H9 (cell line): ENCODE data around the gene TMEM233. TPM values are rescaled to one million over a fixed set of nuclear protein-coding genes. Genes with fewer than 3 reads are reported as not detected.

Experiments used
- DNase-seq: peaks from one replicate; pipeline ENCODE4 v3.0.0-alpha.2; 2017
- H2AFZ ChIP-seq: one replicate; pipeline ENCODE4 v1.6.1; 2013; ENCODE audit warnings: mild to moderate bottlenecking, low read length, control low read depth, moderate library complexity
- H2AK5ac ChIP-seq: 2 replicates; pipeline ENCODE4 v1.6.1; 2013; ENCODE audit warnings: low read length, control low read depth, mixed read lengths; ENCODE audit not compliant: insufficient read length
- H2BK120ac ChIP-seq: one replicate; pipeline ENCODE4 v1.6.1; 2013; ENCODE audit warnings: low read depth, mild to moderate bottlenecking, low read length, control low read depth, inconsistent platforms; ENCODE audit not compliant: poor library complexity, severe bottlenecking
- H2BK12ac ChIP-seq: 2 replicates; pipeline ENCODE4 v1.6.1; 2013; ENCODE audit warnings: low read length, control low read depth, mixed read lengths, low read depth; ENCODE audit not compliant: insufficient read length
- H2BK15ac ChIP-seq: 2 replicates; pipeline ENCODE4 v1.6.1; 2013; ENCODE audit warnings: low read depth, low read length, control low read depth
- H2BK20ac ChIP-seq: one replicate; pipeline ENCODE4 v1.6.1; 2013; ENCODE audit warnings: low read depth, mild to moderate bottlenecking, low read length, control low read depth, inconsistent platforms; ENCODE audit not compliant: poor library complexity, severe bottlenecking
- H2BK5ac ChIP-seq: 2 replicates; pipeline ENCODE4 v1.6.1; 2013; ENCODE audit warnings: low read length, control low read depth, mixed read lengths; ENCODE audit not compliant: insufficient read length
- H3K14ac ChIP-seq: 2 replicates; pipeline ENCODE4 v1.6.1; 2013; ENCODE audit warnings: low read length, control low read depth; ENCODE audit not compliant: insufficient read depth
- H3K18ac ChIP-seq: 2 replicates; pipeline ENCODE4 v1.6.1; 2013; ENCODE audit warnings: low read depth, mild to moderate bottlenecking, mixed read lengths, low read length, control low read depth; ENCODE audit not compliant: insufficient read length
- H3K23ac ChIP-seq: 2 replicates; pipeline ENCODE4 v1.6.1; 2013; ENCODE audit warnings: low read length, control low read depth, mixed read lengths, low read depth; ENCODE audit not compliant: insufficient read length
- H3K23me2 ChIP-seq: 2 replicates; pipeline ENCODE4 v1.6.1; 2013; ENCODE audit warnings: low read depth, mild to moderate bottlenecking, mixed read lengths, low read length, control low read depth; ENCODE audit not compliant: insufficient read length, poor library complexity, severe bottlenecking
- H3K27ac ChIP-seq: 2 replicates; pipeline ENCODE4 v1.5.1; 2013; ENCODE audit warnings: low read length, control low read depth, mixed read lengths, low read depth; ENCODE audit not compliant: insufficient read length
- H3K27me3 ChIP-seq: 2 replicates; pipeline ENCODE4 v1.6.1; 2013; ENCODE audit warnings: low read length, control low read depth, inconsistent platforms; ENCODE audit not compliant: insufficient read depth
- H3K4ac ChIP-seq: 2 replicates; pipeline ENCODE4 v1.6.1; 2013; ENCODE audit warnings: low read depth, mild to moderate bottlenecking, control low read depth, inconsistent platforms, low read length, moderate library complexity
- H3K4me1 ChIP-seq: 2 replicates; pipeline ENCODE4 v1.6.1; 2013; ENCODE audit warnings: low read length, control low read depth, inconsistent platforms; ENCODE audit not compliant: insufficient read depth
- H3K4me2 ChIP-seq: 2 replicates; pipeline ENCODE4 v1.6.1; 2013; ENCODE audit warnings: low read length, control low read depth, mixed read lengths; ENCODE audit not compliant: insufficient read length, insufficient read depth
- H3K56ac ChIP-seq: 2 replicates; pipeline ENCODE4 v1.6.1; 2013; ENCODE audit warnings: low read depth, mild to moderate bottlenecking, mixed read lengths, low read length, control low read depth; ENCODE audit not compliant: insufficient read length
- H3K79me1 ChIP-seq: 2 replicates; pipeline ENCODE4 v1.6.1; 2013; ENCODE audit warnings: low read depth, mild to moderate bottlenecking, moderate library complexity, low read length, control low read depth, inconsistent platforms; ENCODE audit not compliant: insufficient read depth, poor library complexity, severe bottlenecking
- H3K79me2 ChIP-seq: 2 replicates; pipeline ENCODE4 v1.6.1; 2013; ENCODE audit warnings: low read length, control low read depth, inconsistent platforms; ENCODE audit not compliant: insufficient read depth
- H3K9ac ChIP-seq: 2 replicates; pipeline ENCODE4 v1.6.1; 2013; ENCODE audit warnings: low read length, control low read depth, mixed read lengths; ENCODE audit not compliant: insufficient read length; ENCODE audit errors: extremely low read depth
- H3K9me3 ChIP-seq: one replicate; pipeline ENCODE4 v1.6.1; 2013; ENCODE audit warnings: low read depth, low read length, inconsistent platforms; ENCODE audit not compliant: control insufficient read depth
- H3T11ph ChIP-seq: one replicate; pipeline ENCODE4 v1.6.1; 2013; ENCODE audit warnings: mild to moderate bottlenecking, low read length, control low read depth, inconsistent platforms
- H4K20me1 ChIP-seq: one replicate; pipeline ENCODE4 v1.6.1; 2013; ENCODE audit not compliant: control insufficient read depth, insufficient read length, insufficient read depth
- H4K5ac ChIP-seq: 2 replicates; pipeline ENCODE4 v1.6.1; 2013; ENCODE audit warnings: low read depth, mild to moderate bottlenecking, mixed read lengths, low read length, control low read depth; ENCODE audit not compliant: insufficient read length
- H4K8ac ChIP-seq: replicated peaks from 2 replicates; pipeline ENCODE4 v1.6.1; 2013; ENCODE audit warnings: low read length, control low read depth, mixed read lengths, low read depth; ENCODE audit not compliant: insufficient read length
- H4K91ac ChIP-seq: 2 replicates; pipeline ENCODE4 v1.6.1; 2013; ENCODE audit warnings: low read depth, mild to moderate bottlenecking, moderate library complexity, mixed read lengths, low read length, control low read depth; ENCODE audit not compliant: insufficient read length
- H3K27ac Mint-ChIP-seq, 3 experiments: 2 replicates in 2 of 3; 3 replicates in 1 of 3; pipeline ENCODE4 v1.8.0; 2020 to 2021; ENCODE audit warnings: mixed read lengths in 3 of 3, mild to moderate bottlenecking in 1 of 3, moderate library complexity in 1 of 3
- H3K27me3 Mint-ChIP-seq: 2 replicates; pipeline ENCODE4 v1.8.0; 2021; ENCODE audit warnings: low read depth, mild to moderate bottlenecking, moderate library complexity, mixed read lengths
- H3K36me3 Mint-ChIP-seq, 3 experiments: 2 replicates in 2 of 3; 3 replicates in 1 of 3; pipeline ENCODE4 v1.8.0; 2020 to 2021; ENCODE audit warnings: low read depth in 3 of 3, mixed read lengths in 3 of 3; ENCODE audit not compliant: insufficient read depth in 1 of 3
- H3K4me1 Mint-ChIP-seq, 2 experiments: 2 replicates each; pipeline ENCODE4 v1.8.0; 2020; ENCODE audit warnings: mixed read lengths in 2 of 2
- H3K4me3 Mint-ChIP-seq, 2 experiments: 2 replicates in 1 of 2; 3 replicates in 1 of 2; pipeline ENCODE4 v1.8.0; 2020 to 2021; ENCODE audit warnings: mild to moderate bottlenecking in 2 of 2, mixed read lengths in 2 of 2, moderate library complexity in 1 of 2
- H3K9me3 Mint-ChIP-seq, 2 experiments: 2 replicates in 1 of 2; 3 replicates in 1 of 2; pipeline ENCODE4 v1.8.0; 2020; ENCODE audit warnings: mild to moderate bottlenecking in 2 of 2, mixed read lengths in 2 of 2, moderate library complexity in 1 of 2
- WGBS: extraction: QIAGEN DNeasy Blood & Tissue Kit; methylation state at CpG from one replicate; pipeline ENCODE4 v1.1.7; 2013; ENCODE audit warnings: missing lambda C conversion rate, low lambda C conversion rate, mixed read lengths; ENCODE audit not compliant: insufficient read length; ENCODE audit errors: extremely low coverage; 5-methylcytosine and 5-hydroxymethylcytosine counted together
- total RNA-seq: library from RNA; stranded (reverse); gene quantifications from 2 replicates; pipeline ENCODE4 v1.2.1, GENCODE V29; 2021
- TF ChIP-seq, protein P1 (sequence below): fragments of 200-600 bp; sonication (generic); conservative IDR thresholded peaks from 3 replicates; pipeline ENCODE4 v1.8.0; 2021; ENCODE audit warnings: antibody characterized with exemption, mild to moderate bottlenecking

Gene TMEM233
- total RNA-seq, 1 experiment from 2014 or later = not detected

DNA sequence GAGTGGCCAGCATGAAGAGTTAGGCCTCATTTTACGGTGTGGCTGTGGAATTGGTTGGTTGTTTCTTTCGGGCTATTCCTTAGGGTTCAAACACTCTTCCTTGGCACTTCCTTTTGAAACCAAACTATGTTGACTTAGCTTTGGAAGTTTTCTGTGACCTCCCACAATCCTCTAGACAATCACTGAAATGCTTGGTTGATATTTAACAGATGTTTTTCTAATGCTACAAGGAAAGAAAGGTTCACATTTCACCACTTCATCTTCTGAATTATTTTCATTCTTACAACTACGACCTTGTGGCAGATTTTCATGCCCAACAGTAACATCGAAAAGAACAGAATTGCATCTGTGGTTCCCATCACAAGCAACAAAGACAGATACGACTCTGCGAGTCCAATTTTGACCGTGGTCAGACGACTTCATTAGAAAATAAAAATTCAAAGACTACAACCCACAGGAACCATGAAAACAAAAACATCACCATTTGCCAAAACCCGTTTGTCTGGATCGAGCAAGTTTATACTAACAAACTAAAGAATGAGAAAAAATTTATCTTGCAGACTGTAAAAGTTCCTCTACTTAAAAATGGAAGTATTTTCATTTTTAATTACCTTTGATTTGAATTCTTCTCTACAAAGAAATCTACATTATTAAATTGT lies 91.3 kb downstream of the TMEM233 start:
- no peaks in the 10 kb centered on the region for H3K79me1 ChIP-seq
- TF ChIP-seq, protein P1, sequence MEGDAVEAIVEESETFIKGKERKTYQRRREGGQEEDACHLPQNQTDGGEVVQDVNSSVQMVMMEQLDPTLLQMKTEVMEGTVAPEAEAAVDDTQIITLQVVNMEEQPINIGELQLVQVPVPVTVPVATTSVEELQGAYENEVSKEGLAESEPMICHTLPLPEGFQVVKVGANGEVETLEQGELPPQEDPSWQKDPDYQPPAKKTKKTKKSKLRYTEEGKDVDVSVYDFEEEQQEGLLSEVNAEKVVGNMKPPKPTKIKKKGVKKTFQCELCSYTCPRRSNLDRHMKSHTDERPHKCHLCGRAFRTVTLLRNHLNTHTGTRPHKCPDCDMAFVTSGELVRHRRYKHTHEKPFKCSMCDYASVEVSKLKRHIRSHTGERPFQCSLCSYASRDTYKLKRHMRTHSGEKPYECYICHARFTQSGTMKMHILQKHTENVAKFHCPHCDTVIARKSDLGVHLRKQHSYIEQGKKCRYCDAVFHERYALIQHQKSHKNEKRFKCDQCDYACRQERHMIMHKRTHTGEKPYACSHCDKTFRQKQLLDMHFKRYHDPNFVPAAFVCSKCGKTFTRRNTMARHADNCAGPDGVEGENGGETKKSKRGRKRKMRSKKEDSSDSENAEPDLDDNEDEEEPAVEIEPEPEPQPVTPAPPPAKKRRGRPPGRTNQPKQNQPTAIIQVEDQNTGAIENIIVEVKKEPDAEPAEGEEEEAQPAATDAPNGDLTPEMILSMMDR = no peak
- no peak overlapping the region for H3K9ac ChIP-seq
- H3K23me2 ChIP-seq = no peaks in the 10 kb centered on the region
- H2BK12ac ChIP-seq = no peak overlapping the region
- H3K27ac ChIP-seq = no peak overlapping the region
- H2AK5ac ChIP-seq = no peak overlapping the region
- no CpG with 5 or more reads among the region's 10 CpGs for WGBS
- H3K18ac ChIP-seq = no peak overlapping the region
- no peaks in the 10 kb centered on the region for H3K9me3 ChIP-seq
- Mint-ChIP-seq H3K27me3 (no peaks in the 10 kb centered on the region), H3K4me1 (peaks cover 11 to 14% of the 10 kb centered on the region in 2 experiments), H3K27ac (no peak overlapping the region), H3K9me3 (peaks cover 0 to 2% of the 10 kb centered on the region in 2 experiments; a peak in 1 of 5 replicates), H3K36me3 (peaks cover 15 to 56% (median 46%) of the 10 kb centered on the region in 3 experiments; a peak in 6 of 7 replicates), H3K4me3 (no peak overlapping the region)
- no peak for DNase-seq
- no peak overlapping the region for H2BK20ac ChIP-seq
- no peak overlapping the region for H2BK5ac ChIP-seq
- H3K27me3 ChIP-seq = no peaks in the 10 kb centered on the region
- no peak overlapping the region for H3K23ac ChIP-seq
- no peak overlapping the region for H3K4me2 ChIP-seq
- H2BK120ac ChIP-seq = no peak overlapping the region
- H2BK15ac ChIP-seq = no peak overlapping the region
- no peak overlapping the region for H4K8ac ChIP-seq
- no peak overlapping the region for H3K56ac ChIP-seq
- no peak overlapping the region for H3T11ph ChIP-seq
- no peaks in the 10 kb centered on the region for H3K4me1 ChIP-seq
- H2AFZ ChIP-seq = no peak overlapping the region
- no peak overlapping the region for H3K4ac ChIP-seq
- H4K5ac ChIP-seq = no peak overlapping the region
- H3K14ac ChIP-seq = no peak overlapping the region
- H4K91ac ChIP-seq = no peak overlapping the region
- H4K20me1 ChIP-seq = no peaks in the 10 kb centered on the region
- H3K79me2 ChIP-seq = no peaks in the 10 kb centered on the region
